IMR-90 (cell line): Measurements from ENCODE around the gene ZMIZ1. TPM values are rescaled to one million over a fixed set of nuclear protein-coding genes. Genes with fewer than 3 reads are reported as not detected.
A peak's percentile ranks its signal among the peaks of the same experiment; 100 is the strongest.

ENCODE experiments used
- ATAC-seq: fragments of 200-7000 bp; cut with Tn5 transposase; 2 replicates; pipeline ENCODE4 v1.9.1; 2020; ENCODE audit warnings: low read depth, mild to moderate bottlenecking, moderate library complexity
- BruUV-seq: library from RNA; stranded (reverse); fragments of 400-500 nt; replicated peaks from 2 replicates; lab custom pipeline; 2021; lab: Mats Ljungman, UMichigan
- CTCF ChIA-PET: fragments of 300-600 bp; formaldehyde crosslinking; extraction: SDS; loops from one replicate; lab custom pipeline; 2021; ENCODE audit warnings: antibody characterized with exemption; lab: Yijun Ruan, JAX
- POLR2A ChIA-PET: fragments of 300-600 bp; sonication (Branson Sonifier 250); formaldehyde crosslinking; loops from one replicate; lab custom pipeline; 2022; ENCODE audit warnings: antibody characterized with exemption; ENCODE audit not compliant: unreplicated experiment; lab: Charles Lee
- DNase-seq: peaks from one replicate; pipeline ENCODE4 v3.0.0; 2013
- H2AFZ ChIP-seq: replicated peaks from 2 replicates; pipeline ENCODE3; 2013; ENCODE audit warnings: low read length, mild to moderate bottlenecking; ENCODE audit not compliant: poor library complexity
- H2AK5ac ChIP-seq: 2 replicates; pipeline ENCODE4 v1.6.1; 2013; ENCODE audit warnings: low read depth, low read length, inconsistent platforms
- H2AK9ac ChIP-seq: replicated peaks from 2 replicates; pipeline ENCODE3; 2013; ENCODE audit warnings: mild to moderate bottlenecking, low read depth, low read length, moderate library complexity; ENCODE audit not compliant: poor library complexity
- H2BK120ac ChIP-seq: 2 replicates; pipeline ENCODE4 v1.6.1; 2013; ENCODE audit warnings: low read depth, low read length, inconsistent platforms
- H2BK15ac ChIP-seq: 3 replicates; pipeline ENCODE4 v1.6.1; 2013; ENCODE audit warnings: low read depth, low read length, inconsistent platforms
- H2BK20ac ChIP-seq: 2 replicates; pipeline ENCODE4 v1.6.1; 2013; ENCODE audit warnings: low read depth, mild to moderate bottlenecking, inconsistent platforms, low read length, moderate library complexity
- H2BK5ac ChIP-seq: 2 replicates; pipeline ENCODE4 v1.6.1; 2013; ENCODE audit warnings: mild to moderate bottlenecking, low read depth, low read length, inconsistent platforms; ENCODE audit not compliant: poor library complexity, severe bottlenecking
- H3K14ac ChIP-seq: replicated peaks from 2 replicates; pipeline ENCODE4 v1.6.1; 2013; ENCODE audit warnings: low read depth, low read length, inconsistent platforms
- H3K18ac ChIP-seq: 2 replicates; pipeline ENCODE4 v1.6.1; 2013; ENCODE audit warnings: low read depth, low read length, control low read depth
- H3K23ac ChIP-seq: 2 replicates; pipeline ENCODE4 v1.6.1; 2013; ENCODE audit warnings: low read depth, low read length, inconsistent platforms
- H3K27ac ChIP-seq: 2 replicates; pipeline ENCODE4 v1.5.1; 2013; ENCODE audit warnings: mild to moderate bottlenecking, control low read depth, low read length; ENCODE audit not compliant: insufficient read depth
- H3K27me3 ChIP-seq: 2 replicates; pipeline ENCODE4 v1.6.1; 2013; ENCODE audit warnings: low read length; ENCODE audit not compliant: control insufficient read depth, insufficient read depth
- H3K36me3 ChIP-seq: 2 replicates; pipeline ENCODE4 v1.6.1; 2013; ENCODE audit warnings: low read length, mixed read lengths; ENCODE audit not compliant: control insufficient read depth, insufficient read depth
- H3K4ac ChIP-seq: 2 replicates; pipeline ENCODE4 v1.6.1; 2013; ENCODE audit warnings: low read depth, low read length, inconsistent platforms
- H3K4me1 ChIP-seq: 2 replicates; pipeline ENCODE4 v1.6.1; 2013; ENCODE audit warnings: low read length, mixed read lengths; ENCODE audit not compliant: control insufficient read depth, insufficient read depth
- H3K4me2 ChIP-seq: 2 replicates; pipeline ENCODE4 v1.6.1; 2013; ENCODE audit warnings: low read depth, mild to moderate bottlenecking, control low read depth, low read length, moderate library complexity
- H3K4me3 ChIP-seq: 2 replicates; pipeline ENCODE4 v1.5.1; 2013; ENCODE audit warnings: low read depth, mild to moderate bottlenecking, control low read depth, low read length, moderate library complexity; ENCODE audit not compliant: insufficient read depth
- H3K56ac ChIP-seq: 2 replicates; pipeline ENCODE4 v1.6.1; 2013; ENCODE audit warnings: low read length, inconsistent platforms; ENCODE audit not compliant: insufficient read depth; ENCODE audit errors: extremely low read depth
- H3K79me1 ChIP-seq, 2 experiments: 2 replicates each; pipeline ENCODE4 v1.6.1; 2013; ENCODE audit warnings: low read length in 2 of 2, inconsistent platforms in 1 of 2, low read depth in 1 of 2
- H3K9ac ChIP-seq: 2 replicates; pipeline ENCODE4 v1.6.1; 2013; ENCODE audit warnings: low read depth, low read length, control low read depth
- H3K9me1 ChIP-seq: 2 replicates; pipeline ENCODE4 v1.6.1; 2013; ENCODE audit warnings: low read length, inconsistent platforms; ENCODE audit not compliant: insufficient read depth
- H3K9me3 ChIP-seq: 2 replicates; pipeline ENCODE4 v1.6.1; 2013; ENCODE audit warnings: low read length; ENCODE audit not compliant: control insufficient read depth, insufficient read depth
- H4K20me1 ChIP-seq: 2 replicates; pipeline ENCODE4 v1.6.1; 2013; ENCODE audit warnings: low read length, inconsistent platforms; ENCODE audit not compliant: insufficient read depth
- H4K5ac ChIP-seq: 2 replicates; pipeline ENCODE4 v1.6.1; 2013; ENCODE audit warnings: mild to moderate bottlenecking, low read depth, low read length, control low read depth
- H4K8ac ChIP-seq, 2 experiments: 2 replicates each; pipeline ENCODE4 v1.6.1; 2013; ENCODE audit warnings: low read depth in 2 of 2, low read length in 2 of 2, control low read depth in 1 of 2, inconsistent platforms in 1 of 2
- H4K91ac ChIP-seq: 2 replicates; pipeline ENCODE4 v1.6.1; 2013; ENCODE audit warnings: low read depth, low read length, inconsistent platforms; ENCODE audit not compliant: insufficient read depth
- BHLHE40 ChIP-seq: fragments of 150-350 bp; IDR thresholded peaks from 2 replicates; pipeline ENCODE4 v1.6.1; 2016; ENCODE audit warnings: mild to moderate bottlenecking, low read depth, low read length
- CEBPB ChIP-seq: IDR thresholded peaks from 2 replicates; pipeline ENCODE4 v1.6.1; 2012; ENCODE audit warnings: low read depth, low read length, improper control_type of control experiment
- ELK1 ChIP-seq: fragments of 150-350 bp; IDR thresholded peaks from 2 replicates; pipeline ENCODE4 v1.6.1; 2016; ENCODE audit warnings: low read depth, mild to moderate bottlenecking, low read length, moderate library complexity, borderline replicate concordance
- MAFK ChIP-seq: IDR thresholded peaks from 2 replicates; pipeline ENCODE4 v1.6.1; 2012; ENCODE audit warnings: low read depth, low read length, improper control_type of control experiment
- MXI1 ChIP-seq: IDR thresholded peaks from 2 replicates; pipeline ENCODE4 v1.6.1; 2012; ENCODE audit warnings: low read depth, mild to moderate bottlenecking, low read length, moderate library complexity, borderline replicate concordance
- NFE2L2 ChIP-seq: fragments of 150-350 bp; IDR thresholded peaks from 2 replicates; pipeline ENCODE4 v1.6.1; 2016; ENCODE audit warnings: low read depth, mild to moderate bottlenecking, low read length
- POLR2A ChIP-seq: IDR thresholded peaks from 2 replicates; pipeline ENCODE4 v1.6.1; 2012; ENCODE audit warnings: mild to moderate bottlenecking, low read depth, low read length
- RAD21 ChIP-seq: IDR thresholded peaks from 2 replicates; pipeline ENCODE4 v1.6.1; 2012; ENCODE audit warnings: low read length, improper control_type of control experiment
- RFX5 ChIP-seq: IDR thresholded peaks from 2 replicates; pipeline ENCODE4 v1.8.0; 2012; ENCODE audit warnings: low read depth, mild to moderate bottlenecking, low read length, moderate library complexity
- USF2 ChIP-seq: fragments of 150-350 bp; IDR thresholded peaks from 2 replicates; pipeline ENCODE4 v1.6.1; 2017; ENCODE audit warnings: mild to moderate bottlenecking, antibody characterized with exemption, low read length, low read depth
- WGBS, 2 experiments: methylation state at CpG; one replicate each; pipeline versions ENCODE4 v1.1.5 to v1.1.7; 2013; ENCODE audit warnings: missing lambda C conversion rate in 2 of 2; ENCODE audit not compliant: insufficient read length in 1 of 2; ENCODE audit errors: extremely low coverage in 2 of 2; 5-methylcytosine and 5-hydroxymethylcytosine counted together
- dilution Hi-C: fragments of 300-500 bp; cut with HindIII; formaldehyde crosslinking; loops from one replicate; pipeline ENCODE4 v1.14.3; 2018; ENCODE audit warnings: low sequenced_read_pairs; ENCODE audit not compliant: unreplicated experiment
- in situ Hi-C: fragments of 300-500 bp; cut with MboI; formaldehyde crosslinking; loops from 3 replicates; pipeline ENCODE4 v1.14.3; 2019; ENCODE audit warnings: low sequenced_read_pairs, inconsistent platforms, mixed read lengths
- intact Hi-C: fragments of 100-400 bp; cut with micrococcal nuclease; formaldehyde crosslinking; loops from 2 replicates; pipeline ENCODE4 v1.10.0; 2022
- polyA plus RNA-seq, 3 experiments: library from polyadenylated mRNA; depleted of rRNA; stranded (reverse); fragments of >200 nt; gene quantifications; 2 replicates each; pipeline ENCODE4 v1.2.3, GENCODE V29; 2012; ENCODE audit warnings: low replicate concordance in 1 of 3
- total RNA-seq: library from RNA; depleted of rRNA; stranded (reverse); fragments of >200 nt; gene quantifications from 2 replicates; pipeline ENCODE4 v1.2.3, GENCODE V29; 2012

Gene ZMIZ1
- total and polyA plus RNA-seq, 2 of the 4 experiments (the other 2 are of a cell fraction), result 6.6 to 48.7 TPM

- Histone ChIP-seq H4K20me1 (peaks cover 57% of the 10 kb centered on the region), H2BK20ac (no peak overlapping the region), H2AK5ac (no peak overlapping the region), H3K9me1 (peaks cover 30% of the 10 kb centered on the region), H3K4ac (no peak overlapping the region), H4K91ac (no peak overlapping the region), H3K56ac (no peak overlapping the region), H3K4me1 (peaks cover 42% of the 10 kb centered on the region), H3K79me1 (peaks cover 60 to 96% of the 10 kb centered on the region in 2 experiments), H3K9me3 (no peaks in the 10 kb centered on the region), H2BK120ac (no peak overlapping the region), H4K8ac (no peak overlapping the region), H3K23ac (no peak overlapping the region), H2AFZ (no peak overlapping the region), H3K9ac (no peak overlapping the region), H3K4me2 (no peak overlapping the region), H2BK15ac (no peak overlapping the region), H2BK5ac (no peak overlapping the region), H3K27ac (no peak overlapping the region), H3K4me3 (no peak overlapping the region), H3K14ac (no peak overlapping the region), H3K36me3 (peaks cover 62% of the 10 kb centered on the region), H3K27me3 (no peaks in the 10 kb centered on the region), H3K18ac (no peak overlapping the region), H4K5ac (no peak overlapping the region), H2AK9ac (no peak overlapping the region)
- POLR2A ChIA-PET, result no interaction called here
- CTCF ChIA-PET, result no interaction called here
- in situ Hi-C loops (no loop called here), intact Hi-C loops (no loop called here), dilution Hi-C loops (no loop called here)
- ATAC-seq (no peak), DNase-seq (no peak)
- WGBS, 2 experiments, result 100% methylated on average over 1 of the region's 4 CpGs; no CpG with 5 or more reads in 1 of the 2 experiments
- TF ChIP-seq MXI1 (no peak), RFX5 (no peak), NFE2L2 (no peak), BHLHE40 (no peak), ELK1 (no peak), CEBPB (no peak), USF2 (no peak), MAFK (no peak), RAD21 (no peak), POLR2A (no peak)
- BruUV-seq, result TSS peak; percentile 3
Observed at GRCh38 chr10:79226391-79227245, 157.9 kb downstream of the ZMIZ1 start.
